ENCODE data around the gene PLK2.

PLK2 gene

DNA sequence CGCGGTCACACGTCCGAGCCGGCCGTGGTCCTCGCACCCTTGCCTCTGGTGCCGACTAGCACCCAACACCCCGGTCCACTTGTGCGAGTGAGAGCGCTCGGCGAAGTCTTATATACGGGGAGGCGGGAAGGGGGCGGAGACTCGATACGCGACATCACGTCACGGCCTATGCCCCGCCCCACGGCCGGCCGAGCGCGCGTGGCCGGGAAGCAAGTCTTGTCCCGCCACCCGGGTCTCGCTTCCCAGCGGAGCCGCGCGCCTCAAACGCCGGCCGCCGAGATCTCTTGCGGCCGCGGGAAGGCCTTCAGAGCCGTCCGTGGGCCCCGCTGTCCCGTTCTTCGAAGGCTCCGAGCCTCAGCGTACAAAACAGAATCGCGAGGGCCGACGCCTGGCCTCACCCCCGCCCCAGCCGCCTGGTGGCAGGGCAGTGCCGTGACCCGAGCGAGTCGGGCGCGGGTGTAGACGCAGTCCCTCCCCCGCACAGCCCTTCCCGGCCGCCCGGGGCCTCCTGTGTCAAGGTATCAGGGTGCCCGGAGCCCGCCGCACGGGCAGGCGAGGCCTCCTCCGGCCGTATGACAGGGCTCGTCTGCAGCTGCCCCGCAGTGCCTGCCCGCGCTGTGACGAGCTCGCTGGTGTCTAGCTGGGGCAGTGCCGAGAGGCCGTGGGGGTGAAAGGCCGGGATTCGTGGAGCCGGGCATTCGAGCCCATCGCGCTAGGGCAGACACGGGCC lies at the start of gene PLK2:
PLK2 (minus strand) TSS at position 85 of the 730 bp plus-strand sequence. CDS start 127 bp downstream, outside the sequence.
- DNase-seq (ENCODE audit: extremely low spot score, insufficient read length, low read depth) (peak; percentile 60), FAIRE-seq (peak; percentile 64)

DNA sequence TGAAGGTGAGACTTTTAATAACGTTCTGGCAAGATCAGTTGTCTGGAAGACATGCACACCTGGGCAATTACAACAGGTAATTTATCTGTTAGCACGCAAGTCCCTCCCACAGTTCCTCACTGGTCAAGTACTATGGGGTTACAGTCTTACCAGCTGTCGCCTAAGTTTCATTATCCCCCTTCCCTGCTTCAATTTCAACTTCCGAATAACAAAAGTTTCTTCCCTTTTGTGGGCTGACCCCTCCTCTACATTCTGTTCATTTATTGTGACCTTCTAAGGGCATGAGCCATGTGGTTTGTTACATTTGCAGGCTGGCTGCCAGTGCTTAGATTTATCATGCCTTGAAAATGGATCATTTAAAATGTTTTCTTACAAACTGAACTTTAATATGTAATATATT lies 47.8 kb upstream of the PLK2 start:
- no peak for DNase-seq (ENCODE audit: extremely low spot score, insufficient read length, low read depth)
- FAIRE-seq: no peak

DNA sequence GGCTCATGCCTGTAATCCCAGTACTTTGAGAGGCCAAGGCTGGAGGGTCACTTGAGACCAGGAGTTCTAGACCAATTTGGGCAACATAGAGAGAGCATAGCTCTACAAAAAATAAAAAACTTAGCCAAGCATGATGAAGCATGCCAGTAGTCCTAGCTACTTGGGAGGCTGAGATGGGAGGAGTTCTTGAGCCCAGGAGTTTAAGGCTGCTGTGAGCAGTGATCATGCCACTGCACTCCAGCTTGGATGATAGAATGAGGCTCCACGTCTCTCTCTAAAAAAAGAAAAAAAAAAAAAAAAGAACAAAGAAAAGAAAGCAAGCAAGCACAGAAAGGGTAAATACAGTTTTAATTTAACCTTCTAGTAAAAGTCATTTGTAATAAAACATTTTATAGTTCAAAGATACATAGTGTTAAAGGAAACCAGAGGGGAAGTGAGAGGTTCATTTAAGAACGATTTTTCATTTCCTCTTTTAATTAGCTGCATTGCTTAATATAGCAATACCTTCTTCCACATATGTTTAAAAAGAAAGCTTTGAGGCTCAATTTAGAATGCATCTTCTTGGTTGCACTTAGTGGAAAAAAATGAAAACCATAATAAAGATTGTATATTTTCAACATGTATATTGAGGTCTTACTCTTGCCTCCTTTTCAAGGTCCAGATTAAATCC lies 46.2 kb upstream of the PLK2 start:
- FAIRE-seq: peak; percentile 44
- no peak for DNase-seq (ENCODE audit: extremely low spot score, insufficient read length, low read depth)

DNA sequence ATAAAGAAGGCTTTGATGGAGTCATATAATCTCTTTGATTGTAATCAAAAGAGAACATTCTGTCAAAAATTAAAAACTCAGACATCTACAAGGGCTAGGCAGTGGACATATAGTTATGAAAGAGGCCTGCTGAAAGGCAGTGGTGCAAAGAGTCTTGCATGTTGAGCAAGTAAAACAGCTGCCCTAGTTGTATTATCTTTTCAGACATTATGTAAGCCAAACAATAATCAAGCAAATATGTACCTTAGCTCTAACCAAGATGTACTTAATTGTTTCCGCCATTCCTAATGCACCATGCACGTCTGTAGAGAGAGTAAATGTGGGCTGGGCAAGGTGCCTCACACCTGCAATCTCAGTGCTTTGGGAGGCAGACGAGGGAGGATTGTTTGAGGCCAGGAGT lies 45.6 kb upstream of the PLK2 start:
- FAIRE-seq: peak; percentile 41
- DNase-seq (ENCODE audit: extremely low spot score, insufficient read length, low read depth): no peak

DNA sequence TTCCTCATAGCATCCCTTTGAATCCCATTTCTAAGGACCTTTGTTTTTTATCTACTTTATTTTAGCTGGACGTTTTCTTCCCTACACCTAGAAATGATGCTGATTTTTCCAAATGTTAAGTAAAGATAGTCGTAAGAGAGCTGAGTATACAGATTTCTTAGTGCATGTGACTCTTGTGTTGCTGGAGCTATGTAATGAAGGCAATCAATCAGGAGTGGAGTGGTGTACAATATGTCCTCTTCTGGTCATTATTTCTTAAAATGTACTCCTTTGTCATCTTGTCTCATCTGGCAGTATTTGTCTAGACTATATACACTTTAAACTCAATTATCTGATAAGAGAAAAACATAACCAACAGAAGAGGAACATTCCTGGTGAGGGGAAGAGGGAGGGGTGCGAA lies 44.9 kb upstream of the PLK2 start:
- no peak for DNase-seq (ENCODE audit: extremely low spot score, insufficient read length, low read depth)
- no peak for FAIRE-seq

DNA sequence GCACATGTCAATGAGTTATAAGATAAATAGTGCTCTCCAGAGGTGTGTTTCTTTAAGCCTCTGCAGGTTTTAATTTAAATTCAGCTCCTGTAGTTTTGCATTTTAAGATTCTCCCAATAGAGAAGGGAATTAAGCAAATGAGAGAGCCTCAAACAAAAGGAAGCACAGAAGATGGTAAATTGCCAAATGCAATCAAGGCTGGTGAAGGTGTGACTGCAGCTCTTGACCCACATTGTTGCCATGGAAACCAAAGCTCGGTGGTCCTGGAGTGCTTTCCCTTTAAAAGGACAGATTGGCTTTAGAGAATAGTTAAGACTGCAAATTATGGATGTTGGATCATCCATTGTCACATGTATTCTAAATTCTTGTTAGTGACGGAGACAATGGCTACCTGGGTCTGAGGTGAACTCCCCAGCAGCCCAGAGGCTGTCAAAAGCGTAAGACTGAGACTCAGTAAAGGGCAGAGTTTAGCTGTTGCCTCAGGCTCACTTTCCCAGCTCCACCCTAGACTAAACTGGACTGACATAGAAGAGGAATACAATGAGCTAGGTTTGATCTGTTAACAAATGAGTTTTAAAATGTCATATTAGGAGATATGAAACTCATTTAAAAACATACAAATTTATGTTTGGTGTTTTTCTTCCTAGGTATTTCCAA lies 43.6 kb upstream of the PLK2 start:
- no peak for DNase-seq (ENCODE audit: extremely low spot score, insufficient read length, low read depth)
- no peak for FAIRE-seq

DNA sequence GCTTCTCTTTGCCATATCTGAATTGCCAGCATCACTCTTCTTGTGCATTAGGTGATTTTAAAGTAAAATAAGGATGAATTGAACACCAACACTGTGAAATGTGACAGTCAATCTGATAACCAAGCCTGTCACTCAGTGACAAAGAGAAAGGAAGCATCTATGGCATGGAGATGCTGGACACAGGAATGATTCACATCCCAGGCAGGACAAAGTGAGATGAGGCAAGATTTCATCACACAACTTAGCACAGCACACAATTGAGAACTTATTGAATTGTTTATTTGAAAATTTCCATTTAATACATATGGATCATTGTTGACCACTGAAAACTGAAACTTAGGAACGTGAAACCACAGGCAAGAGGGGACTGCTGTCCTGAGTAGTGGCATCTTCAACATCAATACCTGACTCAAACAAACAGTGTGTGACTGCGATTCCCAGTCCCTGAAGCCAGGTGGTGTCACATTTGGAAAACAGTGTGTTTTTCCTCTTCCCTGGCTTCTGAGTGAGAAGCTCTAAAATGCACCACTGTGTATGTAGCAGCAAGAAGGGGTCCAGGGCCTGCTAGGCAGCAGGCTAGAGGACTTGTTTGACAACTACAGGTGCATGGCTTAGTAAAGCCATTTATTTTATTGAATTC lies 42.0 kb upstream of the PLK2 start:
- DNase-seq (ENCODE audit: extremely low spot score, insufficient read length, low read depth): no peak
- FAIRE-seq: no peak

DNA sequence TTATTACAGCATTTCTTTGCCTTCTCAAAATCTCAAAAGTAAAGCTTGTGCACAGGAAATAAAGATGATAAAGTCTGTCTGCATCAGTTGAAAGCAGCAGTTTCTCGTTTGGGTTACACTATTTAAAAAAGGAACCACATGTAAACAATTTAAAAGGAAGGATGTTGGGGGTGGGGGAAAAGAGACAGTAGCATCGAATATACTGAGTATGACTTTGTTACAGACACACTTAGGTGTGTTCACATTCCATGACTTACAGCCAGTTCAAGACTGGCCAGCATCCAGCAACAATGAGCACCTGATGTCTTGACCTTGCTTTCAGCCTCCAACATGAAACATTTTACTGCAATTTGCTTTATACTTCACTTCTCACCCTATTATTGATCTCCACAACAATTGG lies 40.1 kb upstream of the PLK2 start:
- DNase-seq (ENCODE audit: extremely low spot score, insufficient read length, low read depth) (no peak), FAIRE-seq (no peak)

DNA sequence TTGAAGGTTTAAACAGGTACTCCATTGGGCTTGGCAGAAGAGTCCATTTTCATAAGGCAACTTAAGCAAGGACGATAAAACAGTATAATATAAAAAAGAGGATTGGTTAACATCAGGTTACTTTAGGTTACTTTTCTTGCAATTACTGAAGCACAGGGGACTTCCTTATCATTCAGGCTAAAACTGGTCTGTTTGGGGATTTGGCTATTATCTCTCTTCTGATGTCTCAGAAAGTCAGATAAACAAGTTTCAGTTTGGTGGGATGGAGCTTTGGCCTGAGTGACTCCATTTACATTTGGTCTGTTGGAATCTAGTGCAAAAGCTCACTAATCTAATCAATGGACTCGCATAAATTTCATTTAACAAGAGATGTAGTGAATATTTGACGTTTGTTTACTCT lies 39.3 kb upstream of the PLK2 start:
- no peak for FAIRE-seq
- no peak for DNase-seq (ENCODE audit: extremely low spot score, insufficient read length, low read depth)

DNA sequence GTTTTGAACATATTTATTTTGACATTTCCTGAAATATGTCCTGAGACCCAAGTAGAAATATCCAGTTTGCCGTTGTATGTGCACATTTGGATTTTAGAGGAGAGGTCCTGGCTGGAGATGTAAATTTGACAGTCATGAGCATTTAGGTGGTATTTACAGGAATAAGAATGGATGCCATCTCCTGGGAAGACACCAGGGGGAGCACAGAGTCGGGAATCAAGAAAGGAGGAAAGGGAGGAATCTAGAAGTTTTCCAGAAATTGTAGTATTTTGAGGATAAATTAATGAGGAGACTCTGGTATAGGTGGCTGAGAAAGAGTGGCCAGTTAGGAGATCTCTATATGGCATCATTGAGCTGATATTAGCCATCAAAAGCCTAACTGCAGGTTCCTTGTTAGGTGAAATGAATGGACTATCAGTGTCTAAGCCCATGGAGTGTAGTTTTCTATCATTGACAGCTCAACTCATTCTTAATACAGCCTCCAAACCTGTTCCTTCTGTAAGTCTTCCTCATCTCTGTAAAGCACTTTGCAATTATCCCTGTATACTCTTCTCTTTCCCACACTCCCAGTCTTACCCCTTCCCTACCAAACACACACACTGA lies 38.6 kb upstream of the PLK2 start:
- peak; percentile 38 for FAIRE-seq

DNA sequence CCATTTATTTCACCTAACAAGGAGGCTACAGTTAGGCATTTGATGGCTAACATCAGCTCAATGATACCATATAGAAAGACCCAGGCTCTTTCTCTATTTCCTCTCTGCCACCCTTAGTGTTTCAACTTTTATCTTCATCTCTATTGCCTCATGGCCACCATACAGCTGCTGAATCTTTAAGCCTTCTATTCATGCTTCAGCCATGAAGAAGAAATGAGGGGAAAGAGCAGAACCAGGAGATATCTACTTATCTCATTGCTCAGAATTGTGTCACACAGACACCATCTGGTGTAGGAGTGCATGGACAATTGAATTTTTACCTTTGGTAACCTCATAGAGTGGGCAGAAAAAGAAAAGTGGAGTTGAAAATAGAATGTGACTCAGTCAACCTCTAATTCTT lies 38.0 kb upstream of the PLK2 start:
- DNase-seq (ENCODE audit: extremely low spot score, insufficient read length, low read depth) (no peak), FAIRE-seq (no peak)

More for the DNA sequence above, 38.6 kb upstream of the PLK2 start:
- DNase-seq (ENCODE audit: extremely low spot score, insufficient read length, low read depth): no peak

DNA sequence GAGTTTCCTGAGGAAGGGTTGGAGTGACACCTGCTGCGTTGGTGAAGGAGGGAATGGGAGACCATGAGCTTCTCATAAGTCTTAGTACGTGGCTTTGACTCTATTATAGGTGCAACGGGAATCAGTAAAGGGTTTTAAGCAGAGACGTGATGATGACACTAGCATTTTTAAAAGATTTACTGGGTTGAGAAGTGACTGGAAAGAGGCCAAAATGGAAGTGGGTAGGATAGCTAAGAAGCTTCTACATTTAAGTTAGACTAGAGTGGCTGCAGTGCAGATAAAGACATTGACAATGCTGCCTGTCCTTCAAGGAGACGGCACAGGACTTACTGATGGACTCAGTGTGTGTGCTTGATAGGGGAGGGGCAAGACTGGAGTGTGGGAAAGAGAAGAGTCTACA lies 37.5 kb upstream of the PLK2 start:
- no peak for DNase-seq (ENCODE audit: extremely low spot score, insufficient read length, low read depth)
- FAIRE-seq: no peak

DNA sequence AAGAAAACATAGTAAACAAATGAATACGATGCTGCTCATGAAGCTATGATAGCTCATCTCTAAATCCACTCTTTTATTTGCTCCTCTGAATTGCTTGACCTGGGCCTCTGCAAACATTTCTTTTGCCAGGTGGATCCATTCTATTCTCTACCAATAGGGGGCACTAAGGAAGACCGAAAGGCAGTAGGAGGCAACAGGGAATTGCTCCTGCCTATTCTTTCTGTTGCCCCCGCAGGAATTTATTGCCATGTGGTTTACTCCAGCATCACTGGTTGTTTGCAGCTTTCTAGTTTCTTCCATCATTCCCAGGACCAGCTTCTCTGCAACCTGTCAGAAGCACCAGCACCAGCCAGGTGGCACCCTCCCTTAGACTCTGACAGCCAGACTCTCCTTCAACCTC lies 36.6 kb upstream of the PLK2 start:
- DNase-seq (ENCODE audit: extremely low spot score, insufficient read length, low read depth) (no peak), FAIRE-seq (no peak)

DNA sequence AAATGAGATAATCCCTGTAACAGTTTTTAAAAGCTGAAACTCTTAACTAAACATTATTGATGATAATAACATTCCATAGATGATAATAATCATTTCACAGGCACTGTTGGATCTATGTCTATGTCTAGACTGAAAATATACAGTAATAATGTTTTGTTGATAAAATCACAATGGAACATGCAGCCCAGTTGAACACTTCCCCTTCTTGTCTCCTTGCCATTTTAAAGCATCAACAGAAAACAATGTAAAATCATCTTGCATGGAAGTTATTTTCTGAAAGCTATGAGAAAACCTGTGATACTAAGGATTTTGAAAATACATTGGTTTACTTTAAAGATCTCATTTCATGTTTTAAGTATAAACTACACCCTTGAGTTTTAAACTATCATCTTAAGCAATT lies 33.3 kb upstream of the PLK2 start:
- DNase-seq (ENCODE audit: extremely low spot score, insufficient read length, low read depth) (no peak), FAIRE-seq (no peak)

DNA sequence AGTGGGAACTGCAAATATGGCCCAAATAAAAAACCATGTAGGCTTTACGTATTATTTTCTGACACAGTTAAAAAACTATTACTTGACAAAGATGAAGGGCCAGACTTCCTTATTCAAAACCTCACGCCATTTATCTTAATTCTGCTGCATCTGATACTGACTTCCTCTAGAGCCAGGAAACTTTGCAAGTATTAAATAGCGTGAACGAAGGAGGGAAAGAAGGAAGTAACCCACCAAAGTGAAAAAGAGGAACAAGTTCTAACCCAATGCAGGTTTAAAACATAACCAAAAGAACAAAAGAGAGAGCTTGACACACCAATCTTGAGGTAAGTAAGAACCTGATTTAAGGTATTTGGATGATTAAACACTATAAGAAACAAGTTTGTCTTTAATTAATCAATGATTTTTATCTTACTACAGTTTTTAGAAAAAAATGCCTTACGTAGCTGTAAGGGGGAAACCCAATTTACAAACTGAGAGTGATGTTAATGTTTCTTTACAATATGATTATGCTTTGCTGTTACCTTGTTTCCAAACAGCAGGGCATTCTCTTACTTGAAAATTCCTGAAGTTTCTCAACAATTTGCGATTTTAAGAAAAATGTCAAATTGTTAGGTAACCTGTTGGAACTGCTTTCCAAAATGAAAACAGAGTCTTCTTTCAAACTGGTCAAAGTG lies 31.5 kb upstream of the PLK2 start, which contains the start of gene GAPT:
GAPT (plus strand) TSS at position 220 of the 677 bp plus-strand sequence. CDS start 3,102 bp downstream, outside the sequence.
- FAIRE-seq (peak; percentile 86), DNase-seq (ENCODE audit: extremely low spot score, insufficient read length, low read depth) (no peak)

DNA sequence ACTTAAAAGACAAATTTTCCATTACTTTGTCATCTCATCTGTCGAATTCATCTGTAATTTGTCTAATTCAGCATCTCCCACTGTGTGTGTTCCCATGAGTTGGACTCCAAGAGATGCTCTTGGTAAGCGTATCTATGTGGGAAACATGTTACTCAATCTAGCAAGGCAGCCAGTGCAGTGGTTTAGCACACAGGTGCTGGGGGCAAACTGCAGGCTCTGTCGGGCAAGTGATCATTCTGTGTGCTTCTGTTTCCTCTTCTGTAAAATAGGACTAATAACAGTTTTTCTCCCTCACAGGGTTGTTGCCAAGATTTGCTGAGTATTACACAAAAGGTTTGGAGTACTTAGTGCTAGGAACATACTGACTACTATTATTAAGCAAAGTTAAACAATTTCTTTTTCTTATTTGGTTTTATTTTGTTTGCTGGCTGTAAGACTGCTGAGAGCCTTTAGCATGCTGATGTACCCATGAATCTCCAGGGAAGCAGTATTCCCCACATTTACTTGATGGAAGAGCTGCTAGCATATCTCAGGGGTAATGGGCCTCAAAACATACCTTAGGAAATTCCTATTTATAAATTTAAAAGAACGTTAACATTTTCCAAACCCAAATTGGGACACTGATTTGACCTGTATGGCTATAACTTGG lies 30.6 kb upstream of the PLK2 start:
- no peak for FAIRE-seq
- DNase-seq (ENCODE audit: extremely low spot score, insufficient read length, low read depth): no peak

DNA sequence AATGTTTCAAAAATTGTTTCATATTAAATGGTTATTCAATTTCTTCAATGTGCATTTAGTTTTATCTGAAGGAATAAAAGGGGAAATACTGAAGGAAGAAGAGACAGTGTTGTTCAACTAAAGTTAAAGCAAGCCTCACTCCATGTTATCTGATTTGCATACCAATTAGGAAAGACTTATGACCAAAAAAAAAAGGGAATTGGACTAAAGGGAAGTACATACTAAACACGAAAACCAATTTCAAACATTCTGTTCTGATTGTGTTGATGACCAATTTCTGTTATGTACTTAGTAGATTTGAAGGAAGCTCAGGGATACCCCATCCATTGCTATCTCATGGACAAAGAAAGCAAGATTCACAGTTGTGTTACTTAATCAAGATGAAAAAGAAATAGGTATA lies 26.4 kb upstream of the PLK2 start:
- FAIRE-seq (no peak), DNase-seq (ENCODE audit: extremely low spot score, insufficient read length, low read depth) (no peak)

DNA sequence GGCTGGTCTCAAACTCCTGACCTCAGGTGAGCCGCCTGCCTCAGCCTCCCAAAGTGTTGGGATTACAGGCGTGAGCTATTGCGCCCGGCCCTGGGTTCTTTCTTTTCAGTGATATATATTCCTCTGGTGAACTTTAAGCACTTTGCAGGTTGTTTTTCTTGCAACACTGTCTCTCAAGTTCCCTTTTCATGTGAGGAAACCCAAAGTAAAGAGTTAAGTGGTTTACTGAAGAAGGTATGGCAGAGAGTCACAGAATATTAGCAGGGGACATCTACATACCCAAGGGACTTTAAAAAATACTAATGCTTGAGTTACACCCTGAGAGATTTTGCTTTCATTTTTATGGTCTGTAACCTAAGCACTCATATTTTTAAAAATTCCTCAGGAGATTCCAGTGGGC lies 24.6 kb upstream of the PLK2 start:
- FAIRE-seq (no peak), DNase-seq (ENCODE audit: extremely low spot score, insufficient read length, low read depth) (no peak)

DNA sequence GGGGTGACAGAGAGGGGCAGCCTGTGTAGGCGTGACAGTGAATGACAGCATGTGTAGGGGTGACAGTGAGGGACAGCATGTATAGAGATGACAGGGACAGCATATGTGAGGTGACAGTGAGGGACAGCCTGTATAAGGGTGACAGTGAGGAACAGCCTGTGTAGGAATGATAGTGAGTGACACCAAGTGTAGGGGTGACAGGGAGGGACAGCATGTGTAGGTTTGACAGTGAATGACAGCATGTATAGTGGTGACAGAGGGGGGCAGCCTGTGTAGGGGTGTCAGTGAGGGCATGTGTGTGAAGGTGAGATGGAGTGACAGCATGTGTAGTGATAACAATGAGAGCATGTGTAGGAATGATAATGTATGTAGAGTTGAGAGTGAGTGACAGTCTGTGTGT lies 22.6 kb upstream of the PLK2 start:
- DNase-seq (ENCODE audit: extremely low spot score, insufficient read length, low read depth): no peak
- no peak for FAIRE-seq

All from GM18507 (cell line).